ENCODE measurements around the gene MDM2.

The MDM2 gene

GRCh38 chr12:68877583-68877982, 69.6 kb downstream of the MDM2 start:
- no peak for DNase-seq (ENCODE audit: low read depth in 3 of 3)

GRCh38 chr12:68878283-68878682, 70.3 kb downstream of the MDM2 start:
- DNase-seq (ENCODE audit: low read depth in 3 of 3), result no peak

- DNase-seq (ENCODE audit: low read depth in 3 of 3), result no peak
Observed at GRCh38 chr12:68878846-68879245, 70.9 kb downstream of the MDM2 start.

- no peak for DNase-seq (ENCODE audit: low read depth in 3 of 3)
Observed at GRCh38 chr12:68880660-68881325, 72.8 kb downstream of the MDM2 start.

GRCh38 chr12:68882251-68882964, 74.4 kb downstream of the MDM2 start:
- no peak for DNase-seq (ENCODE audit: low read depth in 3 of 3)

- DNase-seq (ENCODE audit: low read depth in 3 of 3), result no peak
Observed at GRCh38 chr12:68883151-68883550, 75.2 kb downstream of the MDM2 start.

- DNase-seq (ENCODE audit: low read depth in 3 of 3), result no peak
Observed at GRCh38 chr12:68884251-68884650, 76.3 kb downstream of the MDM2 start.

GRCh38 chr12:68885381-68885780, 77.4 kb downstream of the MDM2 start:
- no peak for DNase-seq (ENCODE audit: low read depth in 3 of 3)

- no peak for DNase-seq (ENCODE audit: low read depth in 3 of 3)
Observed at GRCh38 chr12:68886636-68887572, 78.9 kb downstream of the MDM2 start.

- DNase-seq (ENCODE audit: low read depth in 3 of 3), result no peak
Observed at GRCh38 chr12:68887641-68888040, 79.7 kb downstream of the MDM2 start.

- DNase-seq (ENCODE audit: low read depth in 3 of 3), result no peak
Observed at GRCh38 chr12:68888243-68888642, 80.3 kb downstream of the MDM2 start.

GRCh38 chr12:68890701-68891113, 82.7 kb downstream of the MDM2 start:
- no peak for DNase-seq (ENCODE audit: low read depth in 3 of 3)

GRCh38 chr12:68891141-68891540, 83.2 kb downstream of the MDM2 start:
- DNase-seq (ENCODE audit: low read depth in 3 of 3), result no peak

GRCh38 chr12:68893201-68893600, 85.2 kb downstream of the MDM2 start:
- no peak for DNase-seq (ENCODE audit: low read depth in 3 of 3)

- DNase-seq (ENCODE audit: low read depth in 3 of 3), result no peak
Observed at GRCh38 chr12:68893741-68894140, 85.8 kb downstream of the MDM2 start.

- no peak for DNase-seq (ENCODE audit: low read depth in 3 of 3)
Observed at GRCh38 chr12:68894276-68894855, 86.4 kb downstream of the MDM2 start.

- no peak for DNase-seq (ENCODE audit: low read depth in 3 of 3)
Observed at GRCh38 chr12:68896881-68897540, 89.0 kb downstream of the MDM2 start.

- no peak for DNase-seq (ENCODE audit: low read depth in 3 of 3)
Observed at GRCh38 chr12:68899251-68899771, 91.3 kb downstream of the MDM2 start.

- DNase-seq (ENCODE audit: low read depth in 3 of 3), result no peak
Observed at GRCh38 chr12:68900241-68900640, 92.3 kb downstream of the MDM2 start.

Data from stimulated activated CD4-positive, alpha-beta T cell treated with anti-CD3 and anti-CD28 coated beads, TNF-alpha, amount 100 ng/mL, for 48 hours (primary cell).